Psoas muscle (tissue), 8 donors: ENCODE measurements around the gene CDIP1. TPM values are rescaled to one million over a fixed set of nuclear protein-coding genes. Genes with fewer than 3 reads are reported as not detected.

ENCODE experiments used
- ATAC-seq, 4 donors: fragments of 200-7000 bp; cut with Tn5 transposase; one replicate each; pipeline ENCODE4 v1.9.1; 2020; ENCODE audit warnings: moderate library complexity in 3 of 4, mild to moderate bottlenecking in 2 of 4
- DNase-seq, 2 donors: peaks; one replicate each; pipeline ENCODE4 v3.0.0-alpha.2; 2020
- H3K27ac ChIP-seq: fragments of 200-600 bp; one replicate; pipeline ENCODE4 v1.8.0; 2022
- H3K27me3 ChIP-seq, 3 donors: fragments of 200-600 bp in 1 of 3; one replicate each; pipeline versions ENCODE4 v1.6.1 to v1.8.0; 2013 to 2022; ENCODE audit warnings: low read length in 2 of 3, mild to moderate bottlenecking in 2 of 3, moderate library complexity in 1 of 3; ENCODE audit not compliant: insufficient read depth in 3 of 3
- H3K36me3 ChIP-seq, 2 donors: fragments of 200-600 bp in 1 of 2; one replicate each; pipeline versions ENCODE4 v1.6.1 to v1.8.0; 2013 to 2022; ENCODE audit warnings: low read depth in 1 of 2, mild to moderate bottlenecking in 1 of 2, moderate library complexity in 1 of 2; ENCODE audit not compliant: insufficient read depth in 1 of 2
- H3K4me1 ChIP-seq: fragments of 200-600 bp; one replicate; pipeline ENCODE4 v1.8.0; 2022
- H3K4me3 ChIP-seq: fragments of 200-600 bp; one replicate; pipeline ENCODE4 v1.8.0; 2022; ENCODE audit warnings: mild to moderate bottlenecking
- H3K9me3 ChIP-seq: fragments of 200-600 bp; one replicate; pipeline ENCODE4 v1.8.0; 2022
- CTCF ChIP-seq: fragments of 200-600 bp; IDR thresholded peaks from one replicate; pipeline ENCODE4 v1.8.0; 2022; ENCODE audit warnings: antibody characterized with exemption
- whole genome bisulfite sequencing, 3 donors: extraction: QIAGEN DNeasy Blood & Tissue Kit; methylation state at CpG; one replicate each; pipeline versions ENCODE4 v1.1.6 to v1.1.7; 2013; 5-methylcytosine and 5-hydroxymethylcytosine counted together
- intact Hi-C, 2 donors: fragments of 100-400 bp; cut with DNase I; formaldehyde crosslinking; loops; one replicate each; pipeline versions ENCODE4 v1.11.0 to v1.14.2; 2022
- polyA plus RNA-seq, 3 donors: library from polyadenylated mRNA; stranded (reverse); fragments of 200-250 nt; gene quantifications; one replicate each; pipeline ENCODE4 v1.2.3, GENCODE V29; 2013
- total RNA-seq, 4 donors: library from RNA; stranded (reverse); fragmentation: NEBNext Ultra II Directional in 2 of 4; extraction: Animal tissue kit (Norgen Biotek cat#: 25700) in 2 of 4; gene quantifications; one replicate each; pipeline versions ENCODE4 v1.2.1 to v1.2.4, GENCODE V29; 2021 to 2023
- donor health status: healthy with polysubstance abuse.
- donor health status: DM: no; HTN: no; CAD: no; lungs with moderate emphysema.
- donor health status: Bipolar disorder and iron deficiency.
- donor health status: healthy.
- donor health status: DM: yes; HTN: yes; CAD: no.
- donor health status: DM: no; HTN: no; CAD: no.
- donor health status: DM: no; HTN: no; CAD: no.
- donor health status: DM: yes; HTN: yes; CAD: no.

The CDIP1 gene
- total and polyA plus RNA-seq, 7 donors: 18.7 to 51.8 (median 31.3) TPM

- Histone ChIP-seq H3K4me3 (no peak overlapping the region), H3K27me3 (peaks cover 0 to 14% (median 0%) of the 10 kb centered on the region in 3 donors), H3K9me3 (no peaks in the 10 kb centered on the region), H3K27ac (no peak overlapping the region), H3K36me3 (peaks cover 0 to 6% of the 10 kb centered on the region in 2 donors), H3K4me1 (peaks cover 7% of the 10 kb centered on the region)
- intact Hi-C loops: loop anchor here in 1 of 2 donors (10.0 kb wide), 1 partner anchor 47 kb away; the partner anchor contains the start of gene DNAJA3
- TF ChIP-seq CTCF: no peak
- DNase-seq (no peak), ATAC-seq (no peak)
- WGBS, 3 donors: 92 to 95% (median 92%) methylated on average over 5 of the region's 5 CpGs
Measured at GRCh38 chr16:4471869-4472268, 66.7 kb downstream of the CDIP1 start.

GRCh38 chr16:4468972-4469371 is 69.6 kb downstream of the CDIP1 start:
- no peak overlapping the region for H3K27ac ChIP-seq
- H3K36me3 ChIP-seq: peaks cover 0 to 11% of the 10 kb centered on the region in 2 donors
- H3K4me3 ChIP-seq: no peak overlapping the region
- WGBS, 3 donors: 90 to 94% (median 91%) methylated on average over 10 of the region's 10 CpGs
- TF ChIP-seq CTCF: no peak
- no peak for ATAC-seq
- no peak for DNase-seq
- H3K9me3 ChIP-seq: no peaks in the 10 kb centered on the region
- H3K27me3 ChIP-seq: peaks cover 0 to 5% (median 0%) of the 10 kb centered on the region in 3 donors
- intact Hi-C loops: no loop called here
- no peaks in the 10 kb centered on the region for H3K4me1 ChIP-seq

- no peak for TF ChIP-seq CTCF
- no peak overlapping the region for H3K27ac ChIP-seq
- ATAC-seq: no peak
- no peak for DNase-seq
- no peak overlapping the region for H3K4me3 ChIP-seq
- H3K27me3 ChIP-seq: no peaks in the 10 kb centered on the region
- H3K4me1 ChIP-seq: no peaks in the 10 kb centered on the region
- intact Hi-C loops: no loop called here
- peaks cover 0 to 20% of the 10 kb centered on the region in 2 donors for H3K36me3 ChIP-seq
- WGBS, 3 donors: 93 to 95% (median 94%) methylated on average over 16 of the region's 16 CpGs
- no peaks in the 10 kb centered on the region for H3K9me3 ChIP-seq
Measured at GRCh38 chr16:4467916-4468315, 70.7 kb downstream of the CDIP1 start.

DNA sequence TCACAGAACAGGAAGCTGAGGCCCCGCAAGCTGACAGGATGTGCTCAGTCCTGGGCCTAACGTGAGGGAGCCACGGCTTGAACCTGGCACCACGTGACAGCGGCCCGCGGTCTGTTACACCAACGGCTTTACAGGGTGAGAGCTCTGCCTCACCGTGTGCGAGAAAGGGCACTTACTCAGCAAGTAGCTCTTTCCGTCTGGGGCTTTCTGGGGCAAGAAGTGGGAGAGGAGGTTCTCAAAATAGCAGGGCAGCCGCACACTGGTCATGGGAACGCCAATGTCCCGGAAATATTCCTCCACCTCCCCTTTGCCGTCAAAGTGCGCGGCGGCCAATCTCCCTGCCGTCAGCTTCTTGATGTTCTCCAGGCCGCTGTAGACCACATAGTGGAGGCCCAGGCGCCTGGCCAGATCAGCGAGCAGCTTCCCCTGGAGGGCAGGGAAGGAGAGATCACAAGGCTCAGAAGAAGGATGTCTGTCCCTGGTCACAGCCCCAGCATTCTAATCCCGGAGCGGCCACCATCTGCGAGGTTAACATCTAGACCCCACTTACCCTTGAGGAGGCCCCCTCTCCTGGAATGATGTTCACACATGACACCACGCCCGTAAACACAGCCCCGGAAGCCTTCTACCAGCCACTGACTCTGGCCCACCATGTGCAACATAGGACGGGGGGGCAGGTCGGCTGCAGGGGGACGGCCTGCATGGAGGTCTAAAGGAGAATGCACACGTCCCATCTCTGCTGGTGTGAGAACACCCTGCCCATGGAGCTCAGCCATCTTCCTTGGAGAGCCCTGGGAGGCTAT is 72.4 kb downstream of the CDIP1 start:
- no peaks in the 10 kb centered on the region for H3K27me3 ChIP-seq
- 91 to 93% (median 92%) methylated on average over 32 of the region's 32 CpGs for WGBS, 3 donors
- no peak overlapping the region for H3K4me3 ChIP-seq
- no peak overlapping the region for H3K27ac ChIP-seq
- TF ChIP-seq CTCF: no peak
- no peaks in the 10 kb centered on the region for H3K4me1 ChIP-seq
- intact Hi-C loops: no loop called here
- ATAC-seq: no peak
- no peaks in the 10 kb centered on the region for H3K9me3 ChIP-seq
- no peak for DNase-seq
- H3K36me3 ChIP-seq: peaks cover 0 to 26% of the 10 kb centered on the region in 2 donors
